SK-N-SH treated with all-trans-retinoic acid at 6 μM for 48 hours (cell line): ENCODE measurements around the gene UBAP2.
A peak's percentile ranks its signal among the peaks of the same experiment; 100 is the strongest.

ENCODE experiments used
- ATAC-seq: fragments of 200-7000 bp; cut with Tn5 transposase; 3 replicates; pipeline ENCODE4 v1.9.1; 2020; ENCODE audit warnings: mild to moderate bottlenecking, moderate library complexity
- ARNTL ChIP-seq: fragments of 450-650 bp; formaldehyde crosslinking; IDR thresholded peaks from 2 replicates; pipeline ENCODE4 v1.5.0; 2020; ENCODE audit warnings: low read depth, mild to moderate bottlenecking, moderate library complexity, borderline replicate concordance
- BACH2 ChIP-seq: fragments of 250-450 bp; sonication (Bioruptor Pico); IDR thresholded peaks from 2 replicates; pipeline ENCODE4 v1.9.0; 2021; ENCODE audit warnings: mild to moderate bottlenecking, borderline replicate concordance
- CREB5 ChIP-seq: fragments of 250-450 bp; sonication (Bioruptor Pico); IDR thresholded peaks from 2 replicates; pipeline ENCODE4 v1.5.1; 2020; ENCODE audit warnings: low read depth, mild to moderate bottlenecking, moderate library complexity
- CSDC2 ChIP-seq: fragments of 250-450 bp; sonication (Bioruptor Pico); IDR thresholded peaks from 2 replicates; pipeline ENCODE4 v1.5.0; 2020; ENCODE audit warnings: mild to moderate bottlenecking, moderate library complexity
- CSRNP3 ChIP-seq: fragments of 250-450 bp; sonication (Bioruptor Pico); IDR thresholded peaks from 2 replicates; pipeline ENCODE4 v1.5.1; 2021; ENCODE audit warnings: mild to moderate bottlenecking, moderate library complexity
- ESRRG ChIP-seq: fragments of 250-450 bp; sonication (Bioruptor Pico); IDR thresholded peaks from 2 replicates; pipeline ENCODE4 v1.6.1; 2021; ENCODE audit warnings: mild to moderate bottlenecking
- ISL1 ChIP-seq: fragments of 250-450 bp; sonication (Bioruptor Pico); IDR thresholded peaks from 2 replicates; pipeline ENCODE4 v2.1.2; 2022; ENCODE audit warnings: mild to moderate bottlenecking, moderate library complexity
- OSR1 ChIP-seq: fragments of 250-450 bp; sonication (Bioruptor Pico); IDR thresholded peaks from 2 replicates; pipeline ENCODE4 v1.8.0; 2022; ENCODE audit warnings: moderate library complexity, mild to moderate bottlenecking, inconsistent platforms
- POU6F1 ChIP-seq: fragments of 250-450 bp; sonication (Bioruptor Pico); IDR thresholded peaks from 2 replicates; pipeline ENCODE4 v1.8.0; 2021; ENCODE audit warnings: low read depth, mild to moderate bottlenecking, moderate library complexity, borderline replicate concordance
- PPARA ChIP-seq: fragments of 250-450 bp; sonication (Bioruptor Pico); IDR thresholded peaks from 2 replicates; pipeline ENCODE4 v1.5.0; 2020; ENCODE audit warnings: mild to moderate bottlenecking, borderline replicate concordance
- RARB ChIP-seq: fragments of 250-450 bp; sonication (Bioruptor Pico); IDR thresholded peaks from 2 replicates; pipeline ENCODE4 v1.8.0; 2021; ENCODE audit warnings: mild to moderate bottlenecking, moderate library complexity
- TCF4 ChIP-seq: fragments of 250-450 bp; sonication (Bioruptor Pico); IDR thresholded peaks from 2 replicates; pipeline ENCODE4 v1.8.0; 2021; ENCODE audit warnings: mild to moderate bottlenecking, moderate library complexity, borderline replicate concordance
- TOX ChIP-seq: fragments of 250-450 bp; sonication (Bioruptor Pico); IDR thresholded peaks from 2 replicates; pipeline ENCODE4 v1.8.0; 2021; ENCODE audit warnings: mild to moderate bottlenecking, moderate library complexity, borderline replicate concordance
- TSHZ2 ChIP-seq: fragments of 250-450 bp; sonication (Bioruptor Pico); IDR thresholded peaks from 2 replicates; pipeline ENCODE4 v1.5.0; 2020; ENCODE audit warnings: mild to moderate bottlenecking, moderate library complexity
- ZC3H10 ChIP-seq: fragments of 250-450 bp; sonication (Bioruptor Pico); IDR thresholded peaks from 2 replicates; pipeline ENCODE4 v1.5.1; 2021; ENCODE audit warnings: mild to moderate bottlenecking, moderate library complexity
- ZFP3 ChIP-seq: fragments of 250-450 bp; sonication (Bioruptor Pico); IDR thresholded peaks from 2 replicates; pipeline ENCODE4 v1.5.0; 2020; ENCODE audit warnings: mild to moderate bottlenecking, moderate library complexity
- ZNF565 ChIP-seq: fragments of 450-650 bp; formaldehyde crosslinking; conservative IDR thresholded peaks from 2 replicates; pipeline ENCODE4 v1.5.0; 2020; ENCODE audit warnings: low read depth, mild to moderate bottlenecking, moderate library complexity
- ZNF70 ChIP-seq: fragments of 450-650 bp; formaldehyde crosslinking; IDR thresholded peaks from 2 replicates; pipeline ENCODE4 v1.5.0; 2020; ENCODE audit warnings: mild to moderate bottlenecking, moderate library complexity
- ZNF8 ChIP-seq: fragments of 450-650 bp; formaldehyde crosslinking; IDR thresholded peaks from 2 replicates; pipeline ENCODE4 v1.5.0; 2020; ENCODE audit warnings: mild to moderate bottlenecking, moderate library complexity
- TF ChIP-seq, protein P1 (sequence below): fragments of 250-450 bp; sonication (Bioruptor Pico); IDR thresholded peaks from 2 replicates; pipeline ENCODE4 v1.8.0; 2020; ENCODE audit warnings: mild to moderate bottlenecking, moderate library complexity, borderline replicate concordance

Gene UBAP2

GRCh38 chr9:34059281-34059680 lies 10.6 kb upstream of the UBAP2 start:
- TF ChIP-seq ISL1 (CRISPR knock-in tag) (no peak), RARB (no peak), OSR1 (CRISPR knock-in tag) (no peak), CSRNP3 (no peak), ZFP3 (CRISPR knock-in tag) (no peak), ZNF70 (CRISPR knock-in tag) (no peak), CSDC2 (no peak), ZC3H10 (CRISPR knock-in tag) (no peak), ESRRG (CRISPR knock-in tag) (no peak), TCF4 (CRISPR knock-in tag) (no peak), ZNF565 (CRISPR knock-in tag) (no peak), ZNF8 (CRISPR knock-in tag) (no peak), ARNTL (no peak), POU6F1 (no peak), CREB5 (CRISPR knock-in tag) (no peak), PPARA (CRISPR knock-in tag) (no peak), BACH2 (CRISPR knock-in tag) (no peak)
- TF ChIP-seq, protein P1, sequence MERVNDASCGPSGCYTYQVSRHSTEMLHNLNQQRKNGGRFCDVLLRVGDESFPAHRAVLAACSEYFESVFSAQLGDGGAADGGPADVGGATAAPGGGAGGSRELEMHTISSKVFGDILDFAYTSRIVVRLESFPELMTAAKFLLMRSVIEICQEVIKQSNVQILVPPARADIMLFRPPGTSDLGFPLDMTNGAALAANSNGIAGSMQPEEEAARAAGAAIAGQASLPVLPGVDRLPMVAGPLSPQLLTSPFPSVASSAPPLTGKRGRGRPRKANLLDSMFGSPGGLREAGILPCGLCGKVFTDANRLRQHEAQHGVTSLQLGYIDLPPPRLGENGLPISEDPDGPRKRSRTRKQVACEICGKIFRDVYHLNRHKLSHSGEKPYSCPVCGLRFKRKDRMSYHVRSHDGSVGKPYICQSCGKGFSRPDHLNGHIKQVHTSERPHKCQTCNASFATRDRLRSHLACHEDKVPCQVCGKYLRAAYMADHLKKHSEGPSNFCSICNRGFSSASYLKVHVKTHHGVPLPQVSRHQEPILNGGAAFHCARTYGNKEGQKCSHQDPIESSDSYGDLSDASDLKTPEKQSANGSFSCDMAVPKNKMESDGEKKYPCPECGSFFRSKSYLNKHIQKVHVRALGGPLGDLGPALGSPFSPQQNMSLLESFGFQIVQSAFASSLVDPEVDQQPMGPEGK (CRISPR knock-in tag): no peak
- no peak for ATAC-seq

- ATAC-seq: no peak
- TF ChIP-seq ISL1 (CRISPR knock-in tag) (no peak), ZNF8 (CRISPR knock-in tag) (0 out of 2 replicates have a peak, but pooled peaks have one; percentile 5)
Measured at GRCh38 chr9:34049630-34050384, 1.1 kb upstream of the UBAP2 start.

GRCh38 chr9:34047864-34048726 lies 592 bp downstream of the UBAP2 start:
- ATAC-seq: peak; percentile 38
- TF ChIP-seq ISL1 (CRISPR knock-in tag): no peak
- no peak for TF ChIP-seq CSRNP3
- TF ChIP-seq OSR1 (CRISPR knock-in tag): no peak
- TF ChIP-seq ESRRG (CRISPR knock-in tag): no peak
- no peak for TF ChIP-seq TOX
- TF ChIP-seq ZNF8 (CRISPR knock-in tag): no peak
- no peak for TF ChIP-seq ARNTL
- TF ChIP-seq POU6F1: no peak
- TF ChIP-seq, protein P1 (CRISPR knock-in tag): no peak
- TF ChIP-seq ZC3H10 (CRISPR knock-in tag): no peak
- TF ChIP-seq TSHZ2 (CRISPR knock-in tag): no peak
- TF ChIP-seq CSDC2: no peak
- no peak for TF ChIP-seq RARB
